Colon (tissue), 2 donors: Measurements from ENCODE around the gene SPSB4.

ENCODE experiments used
- FAIRE-seq: peaks from 2 replicates; lab custom pipeline; 2012; peaks lifted over from hg19 to GRCh38; lab: Jason Lieb, UNC
- donor health status: control.
- donor health status: control.

The SPSB4 gene

GRCh38 chr3:141076036-141076773, 25.1 kb downstream of the SPSB4 start:
- FAIRE-seq = no peak

- no peak for FAIRE-seq
These were observed 25.8 kb downstream of the SPSB4 start for GRCh38 chr3:141076797-141077571.

- no peak for FAIRE-seq
These were observed 26.5 kb downstream of the SPSB4 start for GRCh38 chr3:141077631-141078030.

DNA sequence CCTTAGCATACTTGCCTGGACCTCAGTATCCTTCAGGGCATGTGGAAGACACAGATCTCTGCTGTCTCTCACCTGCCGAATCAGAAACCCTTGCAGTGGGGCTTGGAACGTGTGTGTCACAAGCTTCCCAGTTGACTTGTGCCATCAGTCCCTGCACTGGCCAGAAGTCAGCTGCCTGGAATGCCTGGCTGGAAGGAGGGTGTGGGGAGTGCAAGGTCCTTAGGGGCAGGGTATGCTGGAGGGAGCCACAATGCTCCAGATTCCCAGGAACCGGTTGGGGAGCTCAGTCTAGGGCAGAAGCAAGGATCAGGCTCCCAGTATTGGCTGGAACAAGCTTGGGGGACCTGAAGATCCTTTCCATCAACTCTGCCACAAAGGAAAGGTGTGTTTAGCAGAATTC, 27.1 kb downstream of the SPSB4 start:
- no peak for FAIRE-seq

GRCh38 chr3:141080431-141080830, 29.3 kb downstream of the SPSB4 start:
- FAIRE-seq = no peak

DNA sequence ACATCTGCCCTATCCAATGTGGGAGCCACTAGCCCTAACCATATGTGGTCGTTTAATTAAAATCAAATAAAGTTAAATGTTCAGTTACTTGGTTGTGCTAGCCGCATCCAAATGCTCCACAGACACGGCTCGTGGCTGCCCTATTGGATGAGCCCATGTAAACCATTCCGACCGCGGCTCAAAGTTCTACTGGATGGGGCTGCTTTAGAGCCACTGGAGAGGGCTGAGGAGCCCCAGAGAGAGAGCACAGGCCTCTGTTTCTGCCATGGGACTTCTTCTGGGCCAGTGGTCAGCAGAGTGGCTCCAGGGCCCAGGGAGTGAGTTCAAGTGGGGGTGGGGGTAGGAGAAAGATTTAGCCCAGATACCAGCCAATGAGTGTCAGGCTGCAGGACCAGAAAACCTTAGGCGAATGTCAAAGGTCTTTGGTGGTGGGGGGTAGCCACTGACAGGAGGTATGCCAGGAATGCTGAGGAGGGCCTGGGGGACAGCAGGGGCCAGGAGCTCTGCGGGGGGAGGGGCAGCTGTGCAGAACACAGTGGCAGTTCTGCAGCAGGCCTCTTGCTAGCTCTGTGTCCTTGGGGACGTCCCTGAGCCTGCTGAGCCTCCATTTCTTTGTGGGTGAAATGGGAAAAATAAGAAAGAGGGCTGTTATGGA, 30.1 kb downstream of the SPSB4 start:
- no peak for FAIRE-seq

GRCh38 chr3:141082064-141082463, 30.9 kb downstream of the SPSB4 start:
- no peak for FAIRE-seq

- no peak for FAIRE-seq
These were observed 32.1 kb downstream of the SPSB4 start for GRCh38 chr3:141083226-141083625.

DNA sequence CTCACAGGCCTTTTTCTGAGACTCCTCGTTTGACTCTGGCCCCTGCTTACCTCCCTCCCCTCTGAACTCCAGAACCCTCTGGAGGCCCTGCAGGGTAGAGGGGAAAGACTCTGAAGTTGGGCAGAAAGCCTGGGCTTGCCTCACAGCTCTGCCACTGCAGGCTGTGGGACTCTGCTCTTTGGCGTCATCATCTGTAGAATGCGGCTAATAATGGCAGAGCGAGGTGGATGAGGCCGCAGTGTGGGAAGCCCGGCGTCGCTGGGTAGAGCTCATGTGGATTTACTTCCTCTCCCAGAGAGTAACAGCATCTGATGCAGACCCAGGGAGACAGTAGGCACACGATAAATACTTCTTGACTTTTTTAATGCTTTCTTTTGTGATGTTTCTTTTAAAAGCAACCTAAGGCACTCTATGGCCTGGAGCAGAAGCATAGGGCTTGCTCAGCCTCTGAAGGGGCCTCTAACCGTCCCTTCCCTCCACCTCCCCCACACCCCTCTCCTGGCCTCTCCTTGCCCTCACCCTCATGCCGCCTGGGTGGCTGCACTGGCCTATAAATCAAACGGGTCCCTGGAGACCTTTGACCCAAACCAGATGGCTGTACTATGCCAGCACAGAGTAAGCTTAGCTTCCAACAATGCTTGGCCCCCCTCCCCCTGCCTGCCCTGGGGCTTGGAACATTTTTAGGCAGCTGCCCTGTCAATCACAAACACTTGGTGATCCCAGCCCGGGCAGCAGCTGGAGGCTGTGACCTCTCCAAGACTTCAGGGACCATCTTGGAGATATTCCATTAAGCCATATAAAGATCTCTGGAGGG, 32.9 kb downstream of the SPSB4 start:
- FAIRE-seq = no peak

GRCh38 chr3:141085343-141086070, 34.4 kb downstream of the SPSB4 start:
- FAIRE-seq = no peak

DNA sequence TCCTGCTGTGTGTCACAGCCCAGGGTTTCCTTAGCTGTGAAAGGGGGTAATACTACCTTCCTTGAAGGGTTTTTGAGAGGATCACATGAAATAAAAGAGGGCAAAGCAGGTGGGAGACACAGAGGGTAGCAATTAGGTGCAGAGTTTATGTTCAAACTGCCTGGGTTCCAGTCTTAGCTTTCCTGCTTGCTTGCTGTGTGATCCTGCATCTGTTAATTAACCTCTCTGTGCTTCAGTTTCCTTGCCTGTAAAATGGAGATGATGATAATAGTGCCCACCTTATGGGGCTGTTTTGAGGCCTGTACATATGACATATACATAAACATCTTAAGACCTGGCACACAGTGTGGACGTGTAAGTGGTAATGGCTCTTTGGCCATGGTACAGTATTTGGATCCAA, 35.0 kb downstream of the SPSB4 start:
- FAIRE-seq = no peak

- FAIRE-seq = no peak
These were observed 36.1 kb downstream of the SPSB4 start for GRCh38 chr3:141087076-141087777.

- FAIRE-seq = no peak
These were observed 36.6 kb downstream of the SPSB4 start for GRCh38 chr3:141087778-141088130.

DNA sequence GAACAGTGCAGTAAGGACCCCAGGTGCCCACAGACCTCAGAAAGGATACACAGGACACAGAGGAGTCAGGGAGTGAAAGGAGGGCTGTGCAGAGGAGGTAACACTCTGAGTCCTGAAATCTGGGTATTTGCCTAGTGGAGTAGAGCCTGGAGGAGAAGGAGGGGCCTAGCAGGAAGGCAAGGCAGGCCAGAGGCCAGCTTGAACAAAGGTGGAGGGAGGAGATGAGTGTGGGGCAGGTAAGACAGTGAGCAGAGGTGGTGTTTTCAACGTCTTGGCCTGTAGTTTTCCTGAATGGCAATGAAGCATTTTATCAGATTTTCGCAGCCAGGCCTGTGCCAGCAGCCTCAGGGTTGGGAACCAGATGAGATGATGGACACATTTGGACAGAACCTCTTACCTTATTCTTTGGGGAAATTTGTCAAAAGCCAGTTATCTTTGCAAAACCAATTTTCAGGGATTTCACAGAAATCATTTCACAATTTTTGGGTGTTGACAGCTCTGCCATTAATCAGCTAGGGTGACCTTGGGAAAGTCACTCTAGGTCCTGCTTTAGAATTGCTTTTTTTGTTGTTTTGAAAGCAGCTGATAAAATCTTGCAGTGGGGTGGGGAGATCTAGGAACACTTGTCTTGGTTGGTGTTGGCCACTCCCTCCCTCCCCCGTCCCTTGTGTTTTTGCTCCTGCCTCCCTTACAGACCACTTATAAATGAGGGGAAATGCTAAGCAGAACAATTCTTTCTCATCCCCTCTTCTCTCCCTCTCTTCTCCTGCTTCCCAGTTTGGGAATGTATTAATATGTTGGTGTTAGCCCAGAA, 38.4 kb downstream of the SPSB4 start:
- FAIRE-seq = no peak

DNA sequence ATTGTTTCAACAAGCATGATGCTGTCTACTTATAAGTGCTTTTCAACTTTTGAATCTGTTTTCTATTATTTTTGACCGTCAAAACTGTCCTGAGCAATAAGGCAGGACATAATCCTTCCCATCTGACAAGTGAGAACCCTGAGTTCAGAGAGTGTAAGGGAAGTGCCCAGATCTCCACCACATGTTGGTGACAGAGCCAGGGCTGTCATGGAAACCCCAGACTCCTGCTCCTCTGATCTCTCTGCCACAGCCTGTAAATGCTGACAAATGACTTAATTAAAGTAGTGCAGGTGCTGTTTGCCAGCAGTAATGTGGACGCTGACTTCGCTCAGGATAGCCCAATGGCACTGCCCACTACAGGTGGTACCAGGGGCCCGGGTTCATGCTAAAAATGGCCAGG, 40.3 kb downstream of the SPSB4 start:
- no peak for FAIRE-seq

DNA sequence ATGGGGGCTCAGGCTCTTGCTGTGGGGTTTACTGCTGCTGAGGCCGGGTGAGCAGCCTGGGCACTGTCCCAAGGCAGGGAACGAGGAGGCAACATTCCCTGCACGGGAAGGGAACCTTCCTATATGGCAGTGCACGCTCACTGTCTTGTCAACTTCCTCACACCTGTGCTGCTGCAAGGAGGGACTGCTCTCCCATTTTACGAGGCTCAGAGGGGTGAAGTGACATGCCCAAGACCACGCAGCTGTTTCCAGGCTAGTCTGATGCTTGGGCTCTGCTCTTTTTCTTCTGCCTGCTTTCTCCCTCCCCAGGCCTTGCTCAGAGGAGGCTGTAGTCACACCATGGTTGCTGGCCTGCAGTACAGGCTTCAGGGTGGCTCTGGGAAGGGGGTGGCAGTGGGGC, 41.5 kb downstream of the SPSB4 start:
- no peak for FAIRE-seq

DNA sequence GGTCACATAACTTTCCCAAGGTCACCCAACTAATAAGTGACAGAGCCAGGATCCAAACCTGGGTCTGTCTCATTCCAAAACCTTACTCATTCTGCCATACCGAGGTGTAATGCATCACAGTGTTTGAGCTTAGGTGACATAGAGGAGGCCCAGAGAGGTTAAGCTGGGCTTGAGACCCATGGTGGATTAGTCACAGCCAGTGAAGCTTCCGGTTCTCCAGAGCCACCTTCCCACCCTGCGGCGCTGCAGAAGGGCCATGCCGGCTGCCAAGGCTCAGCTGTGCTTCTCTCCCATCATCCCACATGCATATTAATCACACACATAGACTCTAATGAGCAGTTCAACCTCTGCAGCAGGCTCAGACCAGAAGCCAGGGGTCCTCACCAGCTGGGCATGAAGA, 42.2 kb downstream of the SPSB4 start:
- no peak for FAIRE-seq

- FAIRE-seq = no peak
These were observed 43.0 kb downstream of the SPSB4 start for GRCh38 chr3:141093971-141094684.

GRCh38 chr3:141094790-141095545, 43.8 kb downstream of the SPSB4 start:
- FAIRE-seq = no peak
